Fibroblast of pulmonary artery (primary cell): ENCODE measurements around the gene PIEZO2.

Experiments used
- DNase-seq: peaks from one replicate; pipeline ENCODE4 v3.0.0-alpha.2; 2010; ENCODE audit warnings: low read depth
- H3K4me3 ChIP-seq: replicated peaks from 2 replicates; pipeline ENCODE4 v1.5.1; 2011; ENCODE audit warnings: low read depth, mild to moderate bottlenecking, control low read depth, low read length, moderate library complexity
- CTCF ChIP-seq: IDR thresholded peaks from 2 replicates; pipeline ENCODE4 v1.5.1; 2011; ENCODE audit warnings: mild to moderate bottlenecking, control low read depth, low read length, inconsistent platforms; ENCODE audit errors: missing control alignments

PIEZO2 gene

GRCh38 chr18:11113937-11114336, 35.4 kb downstream of the PIEZO2 start:
- TF ChIP-seq CTCF: no peak
- DNase-seq: no peak
- H3K4me3 ChIP-seq: no peak overlapping the region

- TF ChIP-seq CTCF: no peak
- no peak for DNase-seq
- no peak overlapping the region for H3K4me3 ChIP-seq
Observed at GRCh38 chr18:11113046-11113548, 36.3 kb downstream of the PIEZO2 start.

- no peak for TF ChIP-seq CTCF
- DNase-seq: no peak
- no peak overlapping the region for H3K4me3 ChIP-seq
Observed at GRCh38 chr18:11112286-11112685, 37.1 kb downstream of the PIEZO2 start.

- DNase-seq: no peak
- TF ChIP-seq CTCF: no peak
Observed at GRCh38 chr18:11110509-11110908, 38.9 kb downstream of the PIEZO2 start.

GRCh38 chr18:11108947-11109346, 40.4 kb downstream of the PIEZO2 start:
- no peak overlapping the region for H3K4me3 ChIP-seq
- DNase-seq: no peak
- no peak for TF ChIP-seq CTCF

More at GRCh38 chr18:11110509-11110908, 38.9 kb downstream of the PIEZO2 start:
- H3K4me3 ChIP-seq: no peak overlapping the region

- H3K4me3 ChIP-seq: no peak overlapping the region
- no peak for TF ChIP-seq CTCF
- DNase-seq: no peak
Observed at GRCh38 chr18:11106894-11107293, 42.5 kb downstream of the PIEZO2 start.

- no peak for TF ChIP-seq CTCF
- no peak for DNase-seq
- H3K4me3 ChIP-seq: no peak overlapping the region
Observed at GRCh38 chr18:11105463-11105862, 43.9 kb downstream of the PIEZO2 start.
